ENCODE measurements around the gene RBM17. TPM values are rescaled to one million over a fixed set of nuclear protein-coding genes. Genes with fewer than 3 reads are reported as not detected.

Gene RBM17
- total and polyA plus RNA-seq, 4 donors: 65.5 to 103 (median 80.6) TPM

DNA sequence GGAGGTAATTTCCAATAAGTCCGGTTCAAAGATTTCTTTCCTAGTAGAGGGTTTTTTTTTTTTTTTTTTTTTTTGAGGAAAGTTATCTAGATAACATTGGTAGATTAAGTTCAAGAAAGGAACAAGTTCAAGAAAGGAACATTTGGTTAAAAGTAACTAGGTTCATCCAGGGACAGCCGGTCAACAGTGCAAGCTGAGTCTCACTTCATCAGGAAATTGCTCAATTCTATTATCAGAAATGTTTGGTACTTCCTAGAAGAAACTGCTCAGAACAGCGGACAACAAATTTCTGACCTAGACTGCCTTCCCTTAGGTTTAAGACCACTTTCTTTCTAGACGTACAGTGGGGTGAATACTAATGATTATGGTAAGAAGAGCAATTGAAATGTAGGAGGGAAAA is 23.0 kb upstream of the RBM17 start:
- Histone ChIP-seq H3K36me3 (ENCODE audit: control insufficient read depth in 4 of 4, insufficient read depth in 4 of 4, low read length in 4 of 4) (no peaks in the 10 kb centered on the region), H3K27me3 (ENCODE audit: control insufficient read depth in 3 of 3, insufficient read depth in 3 of 3, low read length in 2 of 3) (no peaks in the 10 kb centered on the region), H3K9me3 (ENCODE audit: control insufficient read depth in 4 of 4, insufficient read depth in 3 of 4, low read length in 3 of 4) (no peaks in the 10 kb centered on the region), H3K9ac (ENCODE audit: insufficient read depth in 1 of 2, low read length in 2 of 2) (no peak overlapping the region), H3K4me1 (ENCODE audit: control insufficient read depth in 5 of 5, insufficient read depth in 5 of 5, low read length in 5 of 5) (peaks cover 0 to 25% (median 11%) of the 10 kb centered on the region in 5 donors), H3K27ac (ENCODE audit: low read depth in 1 of 2, low read length in 1 of 2) (peak overlapping the region; percentile 66 to 80), H3K4me3 (no peak overlapping the region)
- no peak for ATAC-seq (ENCODE audit: insufficient read depth, low FRiP score)
- WGBS, 2 donors: 12 to 33% methylated on average over 4 of the region's 4 CpGs
- peak; percentile 51 to 90 (median 75) for DNase-seq
- TF ChIP-seq, protein P1, sequence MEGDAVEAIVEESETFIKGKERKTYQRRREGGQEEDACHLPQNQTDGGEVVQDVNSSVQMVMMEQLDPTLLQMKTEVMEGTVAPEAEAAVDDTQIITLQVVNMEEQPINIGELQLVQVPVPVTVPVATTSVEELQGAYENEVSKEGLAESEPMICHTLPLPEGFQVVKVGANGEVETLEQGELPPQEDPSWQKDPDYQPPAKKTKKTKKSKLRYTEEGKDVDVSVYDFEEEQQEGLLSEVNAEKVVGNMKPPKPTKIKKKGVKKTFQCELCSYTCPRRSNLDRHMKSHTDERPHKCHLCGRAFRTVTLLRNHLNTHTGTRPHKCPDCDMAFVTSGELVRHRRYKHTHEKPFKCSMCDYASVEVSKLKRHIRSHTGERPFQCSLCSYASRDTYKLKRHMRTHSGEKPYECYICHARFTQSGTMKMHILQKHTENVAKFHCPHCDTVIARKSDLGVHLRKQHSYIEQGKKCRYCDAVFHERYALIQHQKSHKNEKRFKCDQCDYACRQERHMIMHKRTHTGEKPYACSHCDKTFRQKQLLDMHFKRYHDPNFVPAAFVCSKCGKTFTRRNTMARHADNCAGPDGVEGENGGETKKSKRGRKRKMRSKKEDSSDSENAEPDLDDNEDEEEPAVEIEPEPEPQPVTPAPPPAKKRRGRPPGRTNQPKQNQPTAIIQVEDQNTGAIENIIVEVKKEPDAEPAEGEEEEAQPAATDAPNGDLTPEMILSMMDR (IDR thresholded peaks at IDR 0.05; ENCODE audit: control extremely low read depth, extremely low read depth): no peak

DNA sequence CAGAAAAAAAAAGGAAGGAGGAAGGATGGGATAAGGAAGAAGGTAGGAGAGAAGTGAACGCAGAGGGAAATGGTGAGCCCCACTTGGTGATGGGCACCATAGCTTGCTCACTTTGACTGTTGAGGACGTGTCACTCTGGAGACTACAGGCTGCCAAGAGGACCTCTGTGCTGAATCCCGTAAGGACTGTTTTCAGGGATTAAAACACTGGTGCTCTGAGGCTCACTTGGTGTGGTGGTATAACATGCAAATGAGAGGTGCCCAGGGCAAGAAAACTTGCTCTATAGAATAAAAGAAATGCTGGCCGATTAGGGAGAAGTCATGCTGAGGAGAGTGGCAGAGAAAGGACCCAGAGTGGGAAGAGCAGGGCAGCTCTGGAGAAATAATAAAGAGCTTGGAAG is 21.4 kb upstream of the RBM17 start:
- Histone ChIP-seq H3K4me1 (ENCODE audit: control insufficient read depth in 5 of 5, insufficient read depth in 5 of 5, low read length in 5 of 5) (peaks cover 0 to 25% (median 11%) of the 10 kb centered on the region in 5 donors), H3K27me3 (ENCODE audit: control insufficient read depth in 3 of 3, insufficient read depth in 3 of 3, low read length in 2 of 3) (no peaks in the 10 kb centered on the region), H3K9me3 (ENCODE audit: control insufficient read depth in 4 of 4, insufficient read depth in 3 of 4, low read length in 3 of 4) (no peaks in the 10 kb centered on the region), H3K36me3 (ENCODE audit: control insufficient read depth in 4 of 4, insufficient read depth in 4 of 4, low read length in 4 of 4) (no peaks in the 10 kb centered on the region), H3K4me3 (no peak overlapping the region), H3K27ac (ENCODE audit: low read depth in 1 of 2, low read length in 1 of 2) (no peak overlapping the region), H3K9ac (ENCODE audit: insufficient read depth in 1 of 2, low read length in 2 of 2) (no peak overlapping the region)
- DNase-seq (no peak), ATAC-seq (ENCODE audit: insufficient read depth, low FRiP score) (no peak)
- WGBS, 2 donors: 70 to 78% methylated on average over 4 of the region's 4 CpGs
- TF ChIP-seq, protein P1 (IDR thresholded peaks at IDR 0.05; ENCODE audit: control extremely low read depth, extremely low read depth): no peak

DNA sequence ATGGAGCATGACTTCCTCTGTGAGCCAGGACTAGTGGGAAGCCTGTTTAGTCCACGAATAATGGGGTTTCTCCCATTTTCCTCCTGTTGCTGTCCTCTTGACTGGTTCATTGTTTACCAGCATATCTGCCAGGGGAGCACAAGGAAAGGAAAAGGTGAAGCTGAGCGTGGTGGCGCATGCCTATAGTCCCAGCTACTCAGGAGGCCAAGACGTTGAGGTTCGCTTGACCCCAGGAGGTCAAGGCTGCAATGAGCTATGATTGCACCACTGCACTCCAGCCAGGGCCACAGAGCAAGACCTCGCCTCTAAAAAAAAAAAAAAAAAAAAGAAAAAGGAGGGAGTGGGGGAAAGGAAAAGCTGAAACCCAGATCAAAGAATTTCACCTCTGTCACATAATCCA is 20.8 kb upstream of the RBM17 start:
- Histone ChIP-seq H3K9ac (ENCODE audit: insufficient read depth in 1 of 2, low read length in 2 of 2) (no peak overlapping the region), H3K27me3 (ENCODE audit: control insufficient read depth in 3 of 3, insufficient read depth in 3 of 3, low read length in 2 of 3) (no peaks in the 10 kb centered on the region), H3K4me1 (ENCODE audit: control insufficient read depth in 5 of 5, insufficient read depth in 5 of 5, low read length in 5 of 5) (peaks cover 0 to 25% (median 11%) of the 10 kb centered on the region in 5 donors), H3K4me3 (no peak overlapping the region), H3K9me3 (ENCODE audit: control insufficient read depth in 4 of 4, insufficient read depth in 3 of 4, low read length in 3 of 4) (no peaks in the 10 kb centered on the region), H3K36me3 (ENCODE audit: control insufficient read depth in 4 of 4, insufficient read depth in 4 of 4, low read length in 4 of 4) (no peaks in the 10 kb centered on the region), H3K27ac (ENCODE audit: low read depth in 1 of 2, low read length in 1 of 2) (no peak overlapping the region)
- TF ChIP-seq, protein P1 (IDR thresholded peaks at IDR 0.05; ENCODE audit: control extremely low read depth, extremely low read depth): no peak
- 56 to 73% methylated on average over 6 of the region's 6 CpGs for WGBS, 2 donors
- DNase-seq (no peak), ATAC-seq (ENCODE audit: insufficient read depth, low FRiP score) (no peak)

DNA sequence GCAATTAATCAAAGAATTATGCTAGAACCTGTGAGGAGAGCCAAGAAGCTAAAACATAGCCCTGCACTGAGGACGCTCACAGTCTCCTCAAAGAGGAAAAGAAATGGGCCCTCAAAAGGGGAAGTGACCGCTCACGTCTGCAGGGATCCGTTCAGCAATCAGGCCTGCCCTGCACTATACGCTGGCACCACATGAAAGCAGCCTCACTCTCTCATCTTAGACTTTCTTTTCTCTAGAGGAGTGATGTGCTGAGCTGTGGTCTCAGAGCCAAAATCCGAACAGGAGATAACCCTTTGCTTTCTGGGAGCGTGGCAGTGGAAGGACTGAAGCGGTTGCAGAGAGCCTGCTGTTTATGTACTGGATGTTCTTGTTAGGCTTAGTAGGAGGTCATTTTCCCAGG is 20.4 kb upstream of the RBM17 start:
- H3K4me3 ChIP-seq: no peak overlapping the region
- WGBS, 2 donors: 25 to 58% methylated on average over 8 of the region's 8 CpGs
- H3K36me3 ChIP-seq (ENCODE audit: control insufficient read depth in 4 of 4, insufficient read depth in 4 of 4, low read length in 4 of 4): no peaks in the 10 kb centered on the region
- peak; percentile 51 to 79 (median 58) for DNase-seq
- H3K27ac ChIP-seq (ENCODE audit: low read depth in 1 of 2, low read length in 1 of 2): no peak overlapping the region
- H3K4me1 ChIP-seq (ENCODE audit: control insufficient read depth in 5 of 5, insufficient read depth in 5 of 5, low read length in 5 of 5): peaks cover 0 to 25% (median 11%) of the 10 kb centered on the region in 5 donors
- H3K27me3 ChIP-seq (ENCODE audit: control insufficient read depth in 3 of 3, insufficient read depth in 3 of 3, low read length in 2 of 3): no peaks in the 10 kb centered on the region
- no peak overlapping the region for H3K9ac ChIP-seq (ENCODE audit: insufficient read depth in 1 of 2, low read length in 2 of 2)
- TF ChIP-seq, protein P1 (IDR thresholded peaks at IDR 0.05; ENCODE audit: control extremely low read depth, extremely low read depth): no peak
- no peaks in the 10 kb centered on the region for H3K9me3 ChIP-seq (ENCODE audit: control insufficient read depth in 4 of 4, insufficient read depth in 3 of 4, low read length in 3 of 4)
- ATAC-seq (ENCODE audit: insufficient read depth, low FRiP score): no peak
